ENCODE measurements around the gene IFNA7. TPM values are rescaled to one million over a fixed set of nuclear protein-coding genes. Genes with fewer than 3 reads are reported as not detected.
"Not testable (repeated sequence)": the region's sequence is repeated elsewhere in the genome, so short reads cannot be mapped to it uniquely, and the experiment has no call there.

Gene IFNA7
- total RNA-seq, 1 donor from 2014 or later = not detected

DNA sequence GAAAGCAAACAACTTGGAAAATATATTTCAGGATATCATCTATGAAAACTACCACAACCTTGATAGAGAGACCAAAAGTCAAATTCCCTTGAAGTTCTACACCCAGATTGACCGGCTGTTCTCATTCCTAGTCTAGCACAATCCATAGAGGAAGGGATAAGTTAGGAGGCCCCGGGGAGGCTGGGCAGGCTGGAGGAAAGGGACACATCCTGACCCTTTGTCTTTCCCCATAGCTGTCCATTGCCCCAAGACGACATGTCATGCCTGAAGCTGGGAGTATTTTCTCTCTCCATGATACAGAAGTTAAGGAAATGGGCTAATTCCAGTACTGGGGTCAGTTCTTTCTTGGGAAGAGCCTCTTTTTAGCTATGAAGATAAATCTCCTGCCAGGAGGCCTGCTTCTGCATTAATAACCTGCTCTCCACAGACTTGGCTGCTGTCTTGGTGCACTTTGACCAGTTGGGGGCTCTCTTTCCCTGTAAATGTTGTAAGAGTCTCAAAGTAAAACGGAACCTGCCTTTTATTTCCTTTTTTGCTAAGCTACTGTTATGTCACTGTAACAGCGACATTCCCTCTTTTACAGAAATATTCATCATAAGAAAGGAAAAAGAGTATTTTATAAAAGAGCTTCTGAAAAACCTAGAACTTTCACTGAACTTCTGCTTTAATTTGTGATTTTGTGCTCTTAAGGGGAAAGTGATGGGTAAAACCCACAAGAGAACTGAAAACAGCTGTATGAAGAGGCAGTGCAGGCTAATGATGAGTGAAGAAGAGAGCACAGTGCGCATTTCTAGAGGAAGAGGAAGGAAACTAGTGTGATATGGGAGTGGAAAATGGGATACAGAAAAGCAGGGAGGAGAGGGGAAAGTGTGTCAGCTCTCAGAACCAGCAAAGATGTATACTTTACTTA, 6.9 kb downstream of the IFNA7 start:
- ATAC-seq (ENCODE audit: poor library complexity) = peak; percentile 71
- DNase-seq; intact Hi-C loops (cut with DNase I): not testable (repeated sequence)

DNA sequence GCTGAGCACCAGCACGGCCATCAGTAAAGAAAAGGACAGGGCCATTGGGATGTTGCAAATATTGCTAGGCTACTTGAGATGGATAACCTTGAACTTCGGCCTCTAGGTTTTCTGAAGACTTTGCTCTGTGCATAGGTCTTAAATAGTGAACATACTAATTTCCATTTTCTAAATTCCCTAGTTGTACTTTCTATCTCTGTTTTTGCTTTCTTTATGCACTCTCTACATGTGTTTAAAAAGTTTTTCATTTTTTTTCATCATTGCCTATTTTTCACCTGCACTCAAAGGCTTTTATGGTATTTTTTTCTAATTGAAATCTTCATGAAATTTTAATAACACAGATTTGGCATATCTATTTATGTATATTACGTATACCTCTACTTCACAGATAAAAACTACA, 14.5 kb downstream of the IFNA7 start, which contains the start of gene IFNA4:
IFNA4 (minus strand) TSS at position 101 of the 400 bp plus-strand sequence; CDS start at position 45, 56 bp downstream.
- DNase-seq; ATAC-seq (ENCODE audit: poor library complexity); intact Hi-C loops (cut with DNase I): not testable (repeated sequence)

- DNase-seq; ATAC-seq (ENCODE audit: poor library complexity); intact Hi-C loops (cut with DNase I): not testable (repeated sequence)
Observed at GRCh38 chr9:21182810-21183736, 18.9 kb downstream of the IFNA7 start.

- DNase-seq (no peak), ATAC-seq (ENCODE audit: poor library complexity) (no peak)
- intact Hi-C loops (cut with DNase I) = no loop called here
Observed at GRCh38 chr9:21174671-21175070, 27.3 kb downstream of the IFNA7 start.

DNA sequence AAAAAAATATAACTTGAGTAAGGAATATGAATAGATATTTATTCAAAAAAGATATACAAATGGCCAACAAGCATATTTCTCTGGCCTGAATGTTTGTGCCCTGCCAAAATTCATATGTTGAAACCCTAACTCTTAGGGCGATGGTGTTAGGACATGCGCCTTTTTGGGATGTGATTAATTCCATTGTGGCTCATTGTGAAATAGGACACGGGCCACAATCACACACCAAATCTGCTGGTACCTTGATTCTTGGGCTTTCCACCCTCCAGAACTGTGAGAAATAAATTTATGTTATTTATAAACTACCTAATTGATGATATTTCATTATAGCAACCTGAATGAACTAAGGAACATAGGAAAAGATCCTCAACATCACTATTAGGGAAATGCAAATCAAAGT, 29.8 kb downstream of the IFNA7 start:
- DNase-seq (no peak), ATAC-seq (ENCODE audit: poor library complexity) (no peak)
- intact Hi-C loops (cut with DNase I) = no loop called here

- intact Hi-C loops (cut with DNase I) = no loop called here
- ATAC-seq (ENCODE audit: poor library complexity) (no peak), DNase-seq (no peak)
Observed at GRCh38 chr9:21171351-21171750, 30.7 kb downstream of the IFNA7 start.

- DNase-seq; intact Hi-C loops (cut with DNase I); ATAC-seq (ENCODE audit: poor library complexity): not testable (repeated sequence)
Observed at GRCh38 chr9:21166560-21166959, 35.4 kb downstream of the IFNA7 start, which contains the start of gene IFNA21. IFNA21 (minus strand) TSS chr9:21166660; CDS start chr9:21166612, 48 bp downstream.

GRCh38 chr9:21165516-21165915, 36.5 kb downstream of the IFNA7 start:
- intact Hi-C loops (cut with DNase I) = no loop called here
- ATAC-seq (ENCODE audit: poor library complexity) (no peak), DNase-seq (no peak)

- intact Hi-C loops (cut with DNase I) = no loop called here
- ATAC-seq (ENCODE audit: poor library complexity) (no peak), DNase-seq (no peak)
Observed at GRCh38 chr9:21160178-21160577, 41.8 kb downstream of the IFNA7 start.

DNA sequence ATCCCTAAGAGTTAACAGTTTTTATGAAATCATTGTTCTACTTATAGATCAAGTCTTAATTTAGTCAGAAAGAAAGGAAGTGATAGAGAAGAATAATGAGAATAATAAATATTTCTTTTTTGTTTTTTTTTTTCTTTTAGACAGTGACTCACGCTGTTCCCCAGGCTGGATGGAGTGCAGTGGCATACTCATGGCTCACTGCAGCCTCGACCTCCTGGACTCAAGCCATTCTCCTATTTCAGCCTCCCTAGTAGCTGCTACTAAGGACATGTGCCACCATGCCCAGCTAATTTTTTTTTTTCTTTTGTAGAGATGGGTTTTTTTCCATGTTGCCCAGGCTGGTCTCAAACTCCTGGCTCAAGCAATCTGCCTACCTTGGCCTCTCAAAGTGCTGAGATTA, 46.5 kb downstream of the IFNA7 start:
- no peak for DNase-seq
- ATAC-seq (ENCODE audit: poor library complexity) = no peak
- intact Hi-C loops (cut with DNase I) = no loop called here

GRCh38 chr9:21154018-21154608, 47.9 kb downstream of the IFNA7 start:
- peak; percentile 60 for ATAC-seq (ENCODE audit: poor library complexity)
- intact Hi-C loops (cut with DNase I) = no loop called here

DNA sequence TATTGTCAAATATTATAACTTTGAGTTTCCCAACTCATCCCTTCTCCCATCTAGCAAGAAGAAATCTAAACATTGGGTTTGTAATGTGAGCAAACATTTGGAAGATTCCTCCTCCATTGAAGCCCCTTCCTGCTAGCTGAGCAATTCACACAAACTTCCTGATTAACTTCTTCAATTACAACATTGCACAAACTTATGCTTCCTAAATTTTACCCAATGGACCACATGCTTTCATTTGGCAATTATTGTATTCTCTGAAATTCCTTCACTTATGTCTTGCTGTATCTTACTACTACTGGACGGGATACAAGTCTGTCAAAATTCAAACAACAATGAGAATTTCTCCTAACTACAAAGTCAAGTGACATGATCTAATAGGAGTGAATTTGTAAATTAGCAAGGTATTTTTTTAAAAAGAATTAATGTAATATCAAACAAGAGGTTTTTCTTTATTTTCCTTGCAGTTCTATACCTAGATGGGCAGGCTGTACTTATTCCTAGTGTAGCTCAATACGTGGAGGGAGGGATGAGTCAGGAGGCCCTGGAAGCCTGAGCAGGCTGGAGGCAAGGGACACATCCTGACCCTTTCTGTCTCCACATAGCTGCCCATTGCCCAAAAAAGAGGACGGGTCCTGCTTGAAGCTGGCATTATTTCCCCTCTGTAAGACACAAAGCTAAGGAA, 48.5 kb downstream of the IFNA7 start:
- no peak for ATAC-seq (ENCODE audit: poor library complexity)
- intact Hi-C loops (cut with DNase I) = no loop called here
- DNase-seq = no peak

More at GRCh38 chr9:21154018-21154608, 47.9 kb downstream of the IFNA7 start:
- no peak for DNase-seq

Other genes with a start within 250 kb of the IFNA7 start
- gene HACD4, start 170.6 kb downstream of the IFNA7 start, total RNA-seq = 1.0 TPM
- gene IFNB1, start 124.3 kb downstream of the IFNA7 start, total RNA-seq = not detected
- gene IFNW1, start 60.4 kb downstream of the IFNA7 start, total RNA-seq = not detected
- not detected for gene IFNA21, start 35.5 kb downstream of the IFNA7 start, total RNA-seq
- not detected for gene IFNA4, start 14.6 kb downstream of the IFNA7 start, total RNA-seq
- gene IFNA10, start 4.9 kb upstream of the IFNA7 start, total RNA-seq = not detected
- not detected for gene IFNA16, start 15.1 kb upstream of the IFNA7 start, total RNA-seq
- not detected for gene IFNA17, start 26.0 kb upstream of the IFNA7 start, total RNA-seq
- gene IFNA14, start 37.8 kb upstream of the IFNA7 start, total RNA-seq = not detected
- not detected for gene IFNA5, start 103.1 kb upstream of the IFNA7 start, total RNA-seq
- 11.2 TPM for gene KLHL9, start 133.2 kb upstream of the IFNA7 start, total RNA-seq
- not detected for gene IFNA6, start 148.7 kb upstream of the IFNA7 start, total RNA-seq
- not detected for gene IFNA13, start 165.9 kb upstream of the IFNA7 start, total RNA-seq
- gene IFNA2, start 183.2 kb upstream of the IFNA7 start, total RNA-seq = not detected
- gene IFNA8, start 206.9 kb upstream of the IFNA7 start, total RNA-seq = not detected
- not detected for gene IFNA1, start 238.2 kb upstream of the IFNA7 start, total RNA-seq

All from Right ventricle myocardium superior (tissue), 1 donor.